ENCODE measurements around the gene CADPS.

Gene CADPS

GRCh38 chr3:62574266-62574898 lies 300.8 kb downstream of the CADPS start:
- peak in 1 of 2 donors; percentile 22 for DNase-seq (ENCODE audit: low read depth in 2 of 2)
- no peak overlapping the region for H3K4me3 ChIP-seq (replicated peaks in 1 of 2; ENCODE audit: low read depth in 2 of 2, low read length in 2 of 2)
- no peak for TF ChIP-seq CTCF (IDR thresholded peaks at IDR 0.05; ENCODE audit: low read depth, low read length)

- DNase-seq (ENCODE audit: low read depth in 2 of 2), result no peak
- no peak for TF ChIP-seq CTCF (IDR thresholded peaks at IDR 0.05; ENCODE audit: low read depth, low read length)
- no peak overlapping the region for H3K4me3 ChIP-seq (replicated peaks in 1 of 2; ENCODE audit: low read depth in 2 of 2, low read length in 2 of 2)
Measured at GRCh38 chr3:62571916-62572315, 303.3 kb downstream of the CADPS start.

- no peak overlapping the region for H3K4me3 ChIP-seq (replicated peaks in 1 of 2; ENCODE audit: low read depth in 2 of 2, low read length in 2 of 2)
- TF ChIP-seq CTCF (IDR thresholded peaks at IDR 0.05; ENCODE audit: low read depth, low read length), result no peak
- no peak for DNase-seq (ENCODE audit: low read depth in 2 of 2)
Measured at GRCh38 chr3:62570888-62571287, 304.3 kb downstream of the CADPS start.

- no peak for DNase-seq (ENCODE audit: low read depth in 2 of 2)
- no peak for TF ChIP-seq CTCF (IDR thresholded peaks at IDR 0.05; ENCODE audit: low read depth, low read length)
- no peak overlapping the region for H3K4me3 ChIP-seq (replicated peaks in 1 of 2; ENCODE audit: low read depth in 2 of 2, low read length in 2 of 2)
Measured at GRCh38 chr3:62569609-62570008, 305.6 kb downstream of the CADPS start.

- H3K4me3 ChIP-seq (replicated peaks in 1 of 2; ENCODE audit: low read depth in 2 of 2, low read length in 2 of 2), result no peak overlapping the region
- TF ChIP-seq CTCF (IDR thresholded peaks at IDR 0.05; ENCODE audit: low read depth, low read length), result no peak
- peak; percentile 87 to 94 for DNase-seq (ENCODE audit: low read depth in 2 of 2)
Measured at GRCh38 chr3:62567097-62568021, 307.9 kb downstream of the CADPS start.

GRCh38 chr3:62566022-62566557 lies 309.1 kb downstream of the CADPS start:
- H3K4me3 ChIP-seq (replicated peaks in 1 of 2; ENCODE audit: low read depth in 2 of 2, low read length in 2 of 2), result no peak overlapping the region
- TF ChIP-seq CTCF (IDR thresholded peaks at IDR 0.05; ENCODE audit: low read depth, low read length), result no peak
- DNase-seq (ENCODE audit: low read depth in 2 of 2), result no peak

Measured in cardiac fibroblast (primary cell).